Osteocyte (in vitro differentiated cells): ENCODE results near the gene PPP2R5C. TPM values are rescaled to one million over a fixed set of nuclear protein-coding genes. Genes with fewer than 3 reads are reported as not detected.

Source experiments
- DNase-seq: peaks from one replicate; pipeline ENCODE4 v3.0.0; 2021; ENCODE audit warnings: mixed read lengths; ENCODE audit not compliant: unreplicated experiment; ENCODE audit errors: extremely low spot score
- H3K27ac Mint-ChIP-seq: one replicate; pipeline ENCODE4 v1.8.0; 2021; ENCODE audit warnings: mild to moderate bottlenecking, mixed read lengths; ENCODE audit not compliant: unreplicated experiment
- H3K27me3 Mint-ChIP-seq: one replicate; pipeline ENCODE4 v1.8.0; 2021; ENCODE audit warnings: mixed read lengths; ENCODE audit not compliant: unreplicated experiment
- H3K36me3 Mint-ChIP-seq: one replicate; pipeline ENCODE4 v1.8.0; 2021; ENCODE audit warnings: mixed read lengths; ENCODE audit not compliant: unreplicated experiment
- H3K4me1 Mint-ChIP-seq: one replicate; pipeline ENCODE4 v1.8.0; 2021; ENCODE audit warnings: mixed read lengths; ENCODE audit not compliant: unreplicated experiment
- H3K4me3 Mint-ChIP-seq: one replicate; pipeline ENCODE4 v1.8.0; 2021; ENCODE audit warnings: mild to moderate bottlenecking, moderate library complexity, mixed read lengths; ENCODE audit not compliant: unreplicated experiment
- H3K9me3 Mint-ChIP-seq: one replicate; pipeline ENCODE4 v1.8.0; 2021; ENCODE audit warnings: mixed read lengths; ENCODE audit not compliant: unreplicated experiment
- total RNA-seq: library from RNA; stranded (reverse); gene quantifications from 2 replicates; pipeline ENCODE4 v1.2.1, GENCODE V29; 2021
- TF ChIP-seq, protein P1 (sequence below): fragments of 200-600 bp; sonication (generic); IDR thresholded peaks from 2 replicates; pipeline ENCODE4 v1.5.0; 2021; ENCODE audit warnings: antibody characterized with exemption, mild to moderate bottlenecking, moderate library complexity

The PPP2R5C gene
- total RNA-seq, 1 donor from 2014 or later = 116 TPM

DNA sequence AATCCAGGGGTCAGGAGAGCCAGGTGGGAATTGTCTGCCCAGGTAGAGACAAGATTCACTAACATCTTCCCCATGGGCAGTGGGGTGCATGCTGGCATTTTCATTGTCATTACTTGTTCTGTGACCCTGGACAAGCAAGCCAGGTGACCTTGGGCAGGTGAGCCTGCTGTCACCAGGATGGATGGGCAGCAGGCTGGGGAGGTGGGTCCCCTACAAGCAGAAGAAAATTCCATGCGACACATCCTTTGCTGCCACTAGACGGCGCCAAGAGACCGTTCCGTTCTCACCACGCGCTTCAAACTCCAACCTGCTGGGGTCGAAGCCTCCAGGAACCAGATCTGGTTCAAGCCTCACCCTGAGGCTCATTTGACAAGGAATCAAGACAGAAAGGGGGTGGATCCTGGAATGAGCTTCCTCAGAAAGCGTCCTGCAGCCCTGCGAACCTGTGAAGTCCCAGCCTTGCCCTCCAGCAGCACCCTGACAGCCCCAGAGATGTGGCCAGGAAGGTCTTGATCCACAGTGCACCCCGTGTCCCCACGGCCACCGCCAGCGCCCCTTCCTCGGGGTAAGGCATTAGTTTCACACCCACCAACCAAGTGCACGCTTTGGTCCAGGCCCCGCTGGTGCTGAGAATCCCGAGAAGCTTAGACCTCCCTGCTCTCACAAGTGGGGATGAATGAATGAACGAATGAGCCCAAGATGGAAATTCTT, 199.7 kb downstream of the PPP2R5C start:
- Mint-ChIP-seq H3K36me3 (no peaks in the 10 kb centered on the region), H3K27me3 (no peaks in the 10 kb centered on the region), H3K4me1 (peaks cover 35% of the 10 kb centered on the region), H3K27ac (peak overlapping the region; percentile 77), H3K4me3 (no peak overlapping the region), H3K9me3 (no peaks in the 10 kb centered on the region)
- TF ChIP-seq, protein P1, sequence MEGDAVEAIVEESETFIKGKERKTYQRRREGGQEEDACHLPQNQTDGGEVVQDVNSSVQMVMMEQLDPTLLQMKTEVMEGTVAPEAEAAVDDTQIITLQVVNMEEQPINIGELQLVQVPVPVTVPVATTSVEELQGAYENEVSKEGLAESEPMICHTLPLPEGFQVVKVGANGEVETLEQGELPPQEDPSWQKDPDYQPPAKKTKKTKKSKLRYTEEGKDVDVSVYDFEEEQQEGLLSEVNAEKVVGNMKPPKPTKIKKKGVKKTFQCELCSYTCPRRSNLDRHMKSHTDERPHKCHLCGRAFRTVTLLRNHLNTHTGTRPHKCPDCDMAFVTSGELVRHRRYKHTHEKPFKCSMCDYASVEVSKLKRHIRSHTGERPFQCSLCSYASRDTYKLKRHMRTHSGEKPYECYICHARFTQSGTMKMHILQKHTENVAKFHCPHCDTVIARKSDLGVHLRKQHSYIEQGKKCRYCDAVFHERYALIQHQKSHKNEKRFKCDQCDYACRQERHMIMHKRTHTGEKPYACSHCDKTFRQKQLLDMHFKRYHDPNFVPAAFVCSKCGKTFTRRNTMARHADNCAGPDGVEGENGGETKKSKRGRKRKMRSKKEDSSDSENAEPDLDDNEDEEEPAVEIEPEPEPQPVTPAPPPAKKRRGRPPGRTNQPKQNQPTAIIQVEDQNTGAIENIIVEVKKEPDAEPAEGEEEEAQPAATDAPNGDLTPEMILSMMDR = peak; percentile 85
- DNase-seq = peak; percentile 90

DNA sequence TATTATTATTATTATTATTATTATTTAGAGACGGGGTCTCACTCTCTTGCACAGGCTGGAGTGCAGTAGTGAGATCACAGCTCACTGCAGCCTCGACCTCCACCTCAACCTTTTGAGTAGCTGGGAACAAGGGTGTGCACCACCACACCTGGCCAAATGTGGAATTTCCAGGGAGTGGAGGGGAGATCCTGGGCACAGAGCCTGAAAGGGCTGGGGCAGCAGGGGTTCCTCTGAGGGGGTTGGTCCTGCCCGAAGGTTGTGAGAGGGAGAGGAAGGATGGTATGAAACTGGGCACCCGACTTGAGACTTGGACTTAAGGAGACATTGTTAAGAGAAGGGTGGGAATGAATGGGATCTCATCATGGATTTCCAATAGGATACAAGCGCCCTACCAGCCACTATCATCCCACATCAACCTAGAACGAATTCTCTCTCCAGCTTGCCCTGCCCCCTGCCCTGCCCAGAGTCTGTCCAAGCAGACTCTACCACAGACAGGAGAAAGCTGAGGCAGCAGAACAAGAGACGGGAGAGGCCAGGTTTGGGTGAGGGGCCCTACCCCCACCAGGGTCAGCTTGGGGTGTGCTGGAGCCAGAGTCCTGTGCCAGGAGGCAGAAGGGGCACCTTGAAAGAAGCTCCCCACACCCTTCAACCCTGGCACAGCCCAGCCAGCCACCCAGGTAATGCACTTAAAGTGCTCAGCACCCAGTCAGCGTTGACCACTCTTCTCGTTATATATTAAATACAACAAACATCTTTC, 200.4 kb downstream of the PPP2R5C start:
- no peaks in the 10 kb centered on the region for H3K27me3 Mint-ChIP-seq
- H3K36me3 Mint-ChIP-seq = no peaks in the 10 kb centered on the region
- peaks cover 43% of the 10 kb centered on the region for H3K4me1 Mint-ChIP-seq
- TF ChIP-seq, protein P1 = no peak
- H3K4me3 Mint-ChIP-seq = no peak overlapping the region
- peak overlapping the region; percentile 84 for H3K27ac Mint-ChIP-seq
- no peak for DNase-seq
- H3K9me3 Mint-ChIP-seq = no peaks in the 10 kb centered on the region

DNA sequence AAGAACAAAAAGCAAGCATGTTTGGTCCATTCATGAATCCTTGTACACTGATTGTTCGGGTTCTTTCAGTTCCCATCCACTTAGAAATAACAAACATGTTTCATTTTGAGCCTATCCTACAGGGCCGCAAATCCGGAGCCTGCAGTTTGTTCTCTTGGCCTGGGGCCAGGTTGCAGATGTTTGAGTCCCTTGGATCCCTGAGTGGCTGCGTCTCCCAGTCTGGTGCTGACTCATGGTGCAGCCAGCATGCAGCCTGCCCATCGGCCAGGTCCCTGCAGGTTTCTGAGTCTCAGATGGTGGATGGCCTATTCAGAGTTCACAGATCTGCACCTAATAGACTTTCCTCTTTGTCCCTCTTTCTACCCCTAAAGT, 201.0 kb downstream of the PPP2R5C start:
- Mint-ChIP-seq H3K9me3 (no peaks in the 10 kb centered on the region), H3K27ac (peak overlapping the region; percentile 84), H3K36me3 (no peaks in the 10 kb centered on the region), H3K27me3 (no peaks in the 10 kb centered on the region), H3K4me1 (peaks cover 47% of the 10 kb centered on the region), H3K4me3 (peak overlapping the region; percentile 28)
- DNase-seq = peak; percentile 92
- TF ChIP-seq, protein P1 = no peak

DNA sequence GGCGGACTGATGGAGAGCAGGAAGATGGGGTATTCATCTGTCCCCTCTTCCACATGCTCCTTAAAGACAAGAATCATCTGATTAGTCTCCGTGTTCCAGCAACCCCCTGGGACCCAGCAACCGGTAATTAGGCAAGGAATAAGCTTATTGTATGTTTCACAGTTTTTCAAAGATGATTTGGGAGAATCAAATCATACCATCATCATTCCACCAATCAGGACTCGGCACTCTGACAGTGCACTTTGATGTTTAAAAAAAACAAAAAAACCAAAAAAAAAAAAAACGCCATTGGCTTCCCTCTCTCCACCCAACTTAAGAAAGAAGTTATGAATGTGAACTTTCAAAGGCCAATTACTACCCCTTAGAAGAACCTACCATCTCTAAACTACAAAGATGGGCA, 201.5 kb downstream of the PPP2R5C start:
- Mint-ChIP-seq H3K4me1 (peaks cover 53% of the 10 kb centered on the region), H3K9me3 (no peaks in the 10 kb centered on the region), H3K36me3 (peaks cover 2% of the 10 kb centered on the region), H3K27me3 (no peaks in the 10 kb centered on the region), H3K27ac (peak overlapping the region; percentile 84), H3K4me3 (no peak overlapping the region)
- no peak for DNase-seq
- TF ChIP-seq, protein P1 = no peak

DNA sequence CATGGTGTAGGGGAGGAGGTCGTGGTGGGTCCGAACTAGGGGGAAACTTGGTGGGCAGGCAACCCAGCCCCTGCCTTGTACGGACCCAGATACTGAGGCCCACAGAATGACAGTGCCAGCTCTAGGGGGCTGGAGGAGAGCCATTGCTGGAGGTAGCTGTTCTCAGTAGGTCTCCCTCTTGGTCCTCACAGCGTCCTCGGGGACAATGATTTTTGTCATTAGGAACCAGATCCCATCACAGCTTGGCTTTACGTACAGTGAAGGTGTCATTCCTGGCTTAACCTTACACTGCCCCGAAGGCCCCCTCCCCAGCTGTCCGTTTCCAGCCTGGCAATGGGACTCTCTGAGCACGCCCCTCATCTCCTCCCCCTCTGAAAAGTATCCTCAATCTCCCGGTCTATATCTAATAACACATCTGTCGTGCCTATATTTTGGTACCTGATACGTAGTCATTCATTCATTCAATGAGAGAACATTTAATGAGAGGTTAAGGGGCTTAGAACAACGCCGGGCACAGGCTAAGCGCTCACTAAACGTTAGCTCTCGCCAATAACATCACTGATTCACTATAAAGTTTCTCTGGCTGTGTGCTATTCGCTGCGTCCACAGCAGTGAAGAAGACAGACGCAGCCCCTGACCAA, 202.3 kb downstream of the PPP2R5C start:
- no peaks in the 10 kb centered on the region for H3K27me3 Mint-ChIP-seq
- peak overlapping the region; percentile 84 for H3K27ac Mint-ChIP-seq
- H3K4me1 Mint-ChIP-seq = peaks cover 59% of the 10 kb centered on the region

More for the DNA sequence above, 202.3 kb downstream of the PPP2R5C start:
- no peaks in the 10 kb centered on the region for H3K9me3 Mint-ChIP-seq
- TF ChIP-seq, protein P1 = no peak
- no peak for DNase-seq
- peaks cover 2% of the 10 kb centered on the region for H3K36me3 Mint-ChIP-seq
- peak overlapping the region; percentile 62 for H3K4me3 Mint-ChIP-seq
